ENCODE results near the gene PDZK1IP1.
"Not testable (repeated sequence)": the region's sequence is repeated elsewhere in the genome, so short reads cannot be mapped to it uniquely, and the experiment has no call there.

The PDZK1IP1 gene

GRCh38 chr1:47195981-47196380 lies 6.1 kb upstream of the PDZK1IP1 start:
- not testable (repeated sequence) for DNase-seq; H3K36me3 Mint-ChIP-seq; H3K4me3 Mint-ChIP-seq; H3K9me3 Mint-ChIP-seq; H3K4me1 Mint-ChIP-seq; H3K27ac Mint-ChIP-seq; ATAC-seq (replicated peaks)
- H3K27me3 Mint-ChIP-seq, result peaks cover 35 to 42% of the 10 kb centered on the region in 2 donors

GRCh38 chr1:47194311-47194710 lies 4.5 kb upstream of the PDZK1IP1 start:
- ATAC-seq (replicated peaks) (no peak), DNase-seq (no peak)
- Mint-ChIP-seq H3K27me3 (peaks cover 40 to 46% of the 10 kb centered on the region in 2 donors), H3K4me3 (no peak overlapping the region), H3K27ac (no peak overlapping the region), H3K9me3 (no peaks in the 10 kb centered on the region), H3K4me1 (peaks cover 4% of the 10 kb centered on the region in 2 donors), H3K36me3 (no peaks in the 10 kb centered on the region)

- not testable (repeated sequence) for ATAC-seq (replicated peaks); H3K4me1 Mint-ChIP-seq; H3K36me3 Mint-ChIP-seq; H3K4me3 Mint-ChIP-seq; H3K9me3 Mint-ChIP-seq; DNase-seq; H3K27ac Mint-ChIP-seq
- H3K27me3 Mint-ChIP-seq, result peaks cover 32 to 38% of the 10 kb centered on the region in 2 donors
These were observed 3.7 kb upstream of the PDZK1IP1 start for GRCh38 chr1:47193496-47193895.

- no peak overlapping the region for H3K27ac Mint-ChIP-seq
These were observed 2.9 kb upstream of the PDZK1IP1 start for GRCh38 chr1:47192458-47193384.

GRCh38 chr1:47191940-47192457 lies 2.2 kb upstream of the PDZK1IP1 start:
- Mint-ChIP-seq H3K4me3 (no peak overlapping the region), H3K9me3 (no peaks in the 10 kb centered on the region), H3K36me3 (no peaks in the 10 kb centered on the region), H3K27me3 (peaks cover 26 to 36% of the 10 kb centered on the region in 2 donors), H3K27ac (no peak overlapping the region), H3K4me1 (peaks cover 4% of the 10 kb centered on the region in 2 donors)
- no peak for ATAC-seq (replicated peaks)
- no peak for DNase-seq

More at GRCh38 chr1:47192458-47193384, 2.9 kb upstream of the PDZK1IP1 start:
- no peaks in the 10 kb centered on the region for H3K9me3 Mint-ChIP-seq
- no peaks in the 10 kb centered on the region for H3K36me3 Mint-ChIP-seq
- no peak overlapping the region for H3K4me3 Mint-ChIP-seq
- peaks cover 4% of the 10 kb centered on the region in 2 donors for H3K4me1 Mint-ChIP-seq
- ATAC-seq (replicated peaks), result peak; percentile 74
- peak; percentile 33 for DNase-seq
- H3K27me3 Mint-ChIP-seq, result peaks cover 24 to 30% of the 10 kb centered on the region in 2 donors

GRCh38 chr1:47190857-47191256 lies 1.0 kb upstream of the PDZK1IP1 start:
- peaks cover 4% of the 10 kb centered on the region in 2 donors for H3K4me1 Mint-ChIP-seq
- no peak for ATAC-seq (replicated peaks)
- H3K27ac Mint-ChIP-seq, result no peak overlapping the region
- peaks cover 32 to 42% of the 10 kb centered on the region in 2 donors for H3K27me3 Mint-ChIP-seq
- no peak for DNase-seq
- H3K36me3 Mint-ChIP-seq, result no peaks in the 10 kb centered on the region
- no peaks in the 10 kb centered on the region for H3K9me3 Mint-ChIP-seq
- H3K4me3 Mint-ChIP-seq, result no peak overlapping the region

- no peak overlapping the region for H3K4me3 Mint-ChIP-seq
- peaks cover 4% of the 10 kb centered on the region in 2 donors for H3K4me1 Mint-ChIP-seq
- H3K36me3 Mint-ChIP-seq, result no peaks in the 10 kb centered on the region
- no peak overlapping the region for H3K27ac Mint-ChIP-seq
- DNase-seq (no peak), ATAC-seq (replicated peaks) (no peak)
- peaks cover 36 to 46% of the 10 kb centered on the region in 2 donors for H3K27me3 Mint-ChIP-seq
- no peaks in the 10 kb centered on the region for H3K9me3 Mint-ChIP-seq
These were observed 646 bp upstream of the PDZK1IP1 start for GRCh38 chr1:47190509-47190855.

- ATAC-seq (replicated peaks), result no peak
- Mint-ChIP-seq H3K27me3 (peaks cover 43 to 58% of the 10 kb centered on the region in 2 donors), H3K4me3 (no peak overlapping the region), H3K36me3 (no peaks in the 10 kb centered on the region), H3K9me3 (no peaks in the 10 kb centered on the region), H3K4me1 (peaks cover 4% of the 10 kb centered on the region in 2 donors), H3K27ac (no peak overlapping the region)
- DNase-seq, result no peak
These were observed 748 bp downstream of the PDZK1IP1 start for GRCh38 chr1:47188791-47189785.

- no peak for ATAC-seq (replicated peaks)
These were observed 1.9 kb downstream of the PDZK1IP1 start for GRCh38 chr1:47187926-47188250.

GRCh38 chr1:47187231-47187925 lies 2.5 kb downstream of the PDZK1IP1 start:
- ATAC-seq (replicated peaks) (no peak), DNase-seq (no peak)
- Mint-ChIP-seq H3K4me1 (peaks cover 0 to 4% of the 10 kb centered on the region in 2 donors), H3K27ac (no peak overlapping the region), H3K4me3 (no peak overlapping the region), H3K36me3 (no peaks in the 10 kb centered on the region), H3K27me3 (peaks cover 38 to 59% of the 10 kb centered on the region in 2 donors), H3K9me3 (no peaks in the 10 kb centered on the region)

More at GRCh38 chr1:47187926-47188250, 1.9 kb downstream of the PDZK1IP1 start:
- Mint-ChIP-seq H3K36me3 (no peaks in the 10 kb centered on the region), H3K4me1 (peaks cover 2 to 4% of the 10 kb centered on the region in 2 donors), H3K27ac (no peak overlapping the region), H3K4me3 (no peak overlapping the region), H3K27me3 (peaks cover 37 to 59% of the 10 kb centered on the region in 2 donors), H3K9me3 (no peaks in the 10 kb centered on the region)
- DNase-seq, result no peak

GRCh38 chr1:47186267-47187185 lies 3.3 kb downstream of the PDZK1IP1 start:
- H3K27me3 Mint-ChIP-seq, result peaks cover 38 to 59% of the 10 kb centered on the region in 2 donors

GRCh38 chr1:47184822-47185677 lies 4.8 kb downstream of the PDZK1IP1 start:
- Mint-ChIP-seq H3K9me3 (no peaks in the 10 kb centered on the region), H3K4me1 (no peaks in the 10 kb centered on the region), H3K4me3 (no peak overlapping the region), H3K36me3 (no peaks in the 10 kb centered on the region), H3K27ac (no peak overlapping the region), H3K27me3 (peaks cover 50 to 74% of the 10 kb centered on the region in 2 donors)
- DNase-seq (no peak), ATAC-seq (replicated peaks) (no peak)

More at GRCh38 chr1:47186267-47187185, 3.3 kb downstream of the PDZK1IP1 start:
- no peak overlapping the region for H3K27ac Mint-ChIP-seq
- no peak for ATAC-seq (replicated peaks)
- no peak for DNase-seq
- no peak overlapping the region for H3K4me3 Mint-ChIP-seq
- H3K36me3 Mint-ChIP-seq, result no peaks in the 10 kb centered on the region
- H3K9me3 Mint-ChIP-seq, result no peaks in the 10 kb centered on the region
- H3K4me1 Mint-ChIP-seq, result no peaks in the 10 kb centered on the region
